COLO668 (cell line): ENCODE data around the gene C6orf62.
"Not testable (repeated sequence)": the region's sequence is repeated elsewhere in the genome, so short reads cannot be mapped to it uniquely, and the experiment has no call there.

ENCODE experiments used
- DNase-seq: peaks from one replicate; lab custom pipeline; 2025; ENCODE audit not compliant: unreplicated experiment; lab: John Stamatoyannopoulos, UW

The C6orf62 gene

DNA sequence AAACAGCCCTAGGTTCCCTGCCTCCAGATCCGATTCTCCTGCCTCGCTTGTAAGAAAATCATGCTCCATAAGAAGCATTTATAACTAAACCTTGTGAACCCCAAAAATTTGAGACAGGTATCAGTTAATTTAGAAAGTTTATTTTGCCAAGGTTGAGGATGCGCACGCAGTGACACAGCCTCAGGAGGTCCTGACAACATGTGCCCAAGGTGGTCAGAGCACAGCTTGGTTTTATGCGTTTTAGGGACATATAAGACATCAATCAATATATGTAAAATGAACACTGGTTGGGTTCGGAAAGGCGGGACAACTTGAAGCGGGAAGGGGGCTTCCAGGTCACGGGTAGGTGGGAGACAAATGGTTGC lies 50.0 kb downstream of the C6orf62 start:
- DNase-seq: no peak

DNA sequence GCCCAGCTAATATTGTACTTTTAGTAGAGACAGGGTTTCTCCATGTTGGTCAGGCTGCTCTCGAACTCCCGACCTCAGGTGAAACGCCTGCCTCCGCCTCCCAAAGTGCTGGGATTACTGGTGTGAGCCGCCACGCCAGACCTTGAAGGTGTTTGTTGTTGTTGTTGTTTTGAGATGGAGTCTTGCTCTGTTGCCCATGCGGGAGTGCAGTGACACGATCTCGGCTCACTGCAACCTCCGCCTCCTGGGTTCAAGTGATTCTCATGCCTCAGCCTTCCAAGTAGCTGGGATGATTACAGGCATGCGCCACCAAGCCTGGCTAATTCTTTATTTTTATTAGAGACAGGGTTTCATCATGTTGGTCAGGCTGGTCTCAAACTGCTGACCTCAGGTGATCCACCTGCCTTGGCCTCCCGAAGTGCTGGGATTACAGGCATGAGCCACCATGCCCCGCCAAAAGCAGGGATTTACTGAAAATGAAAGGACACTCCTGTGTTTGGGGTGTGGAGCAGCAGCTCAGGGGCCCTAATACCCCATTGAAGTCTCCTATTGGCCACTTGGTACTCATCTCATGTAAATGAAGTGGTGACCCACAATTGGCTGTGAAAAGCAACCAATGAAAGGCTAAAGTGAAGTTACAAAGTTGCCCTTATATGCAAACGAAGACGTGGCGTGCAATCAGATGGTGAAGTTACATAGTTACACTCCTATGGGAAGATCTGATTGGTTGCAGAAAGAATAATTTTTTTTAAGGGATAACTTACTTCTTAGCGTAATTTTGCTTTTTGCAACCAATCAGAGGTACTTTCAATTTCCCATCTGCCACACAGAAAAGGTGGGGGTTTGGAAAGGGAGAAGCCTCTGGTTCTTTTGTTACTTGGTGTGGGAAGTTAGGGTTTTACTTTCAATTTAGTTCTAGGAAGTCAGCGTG lies 50.6 kb downstream of the C6orf62 start:
- not testable (repeated sequence) for DNase-seq

DNA sequence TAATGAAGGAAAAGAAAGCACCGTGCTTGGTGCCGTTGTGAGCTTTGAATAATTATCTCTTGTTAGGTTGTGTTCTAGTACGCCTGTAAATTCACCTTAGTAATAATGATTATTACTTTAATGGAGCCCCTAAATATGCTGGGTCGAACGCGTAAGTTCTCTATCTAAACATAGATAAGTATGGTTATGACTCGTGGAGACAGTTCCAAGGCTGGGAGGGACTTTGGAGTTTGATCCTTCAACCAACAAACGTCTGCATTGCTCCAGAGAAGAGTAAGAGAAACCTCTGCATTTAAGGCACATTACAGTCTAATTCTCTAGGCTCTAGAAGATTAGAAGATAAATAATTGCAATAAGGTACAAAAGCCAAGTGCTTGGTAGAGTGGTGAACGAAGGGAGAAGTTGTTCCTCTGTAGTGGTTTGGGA lies 51.6 kb downstream of the C6orf62 start:
- DNase-seq: no peak

DNA sequence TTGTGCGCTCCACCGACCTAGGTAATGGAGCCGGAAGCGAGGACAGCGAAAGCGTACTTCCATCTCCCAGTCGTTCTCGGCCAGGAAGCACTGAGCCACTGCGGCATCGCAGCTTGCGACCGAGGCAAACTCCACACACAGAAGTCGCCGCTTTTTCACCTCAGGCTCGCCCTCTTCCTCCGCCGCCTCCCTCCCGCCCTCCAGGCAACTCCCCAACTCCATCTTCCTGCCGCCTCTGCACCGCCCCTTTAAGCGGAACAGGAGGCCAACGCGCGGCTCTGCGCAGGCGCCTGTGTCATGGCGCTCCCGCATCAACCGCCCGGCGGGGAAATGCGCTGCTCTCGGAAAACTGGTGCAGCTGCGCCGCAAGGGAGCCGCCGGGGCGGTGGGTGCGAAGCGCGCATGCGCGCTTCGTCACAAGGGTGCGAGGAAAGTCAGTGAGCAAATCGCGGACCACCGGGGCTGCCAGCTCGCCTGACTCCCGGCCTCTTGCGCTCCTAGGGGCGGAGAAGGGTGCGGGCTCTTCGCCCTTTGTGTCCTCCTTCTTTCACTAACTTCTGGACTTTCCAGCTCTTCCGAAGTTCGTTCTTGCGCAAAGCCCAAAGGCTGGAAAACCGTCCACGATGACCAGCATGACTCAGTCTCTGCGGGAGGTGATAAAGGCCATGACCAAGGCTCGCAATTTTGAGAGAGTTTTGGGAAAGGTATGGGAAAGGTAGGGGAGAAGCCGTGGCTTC lies 52.1 kb downstream of the C6orf62 start, which contains the start of the genes ACOT13 and TDP2:
Gene ACOT13, plus strand, starts transcription at position 437 of the 737 bp plus-strand sequence. Its CDS starts 187 bp downstream, at position 624.
Gene TDP2, minus strand, starts transcription at position 259 of the 737 bp plus-strand sequence. Its CDS starts 37 bp downstream, at position 222.
- DNase-seq: peak; percentile 94

DNA sequence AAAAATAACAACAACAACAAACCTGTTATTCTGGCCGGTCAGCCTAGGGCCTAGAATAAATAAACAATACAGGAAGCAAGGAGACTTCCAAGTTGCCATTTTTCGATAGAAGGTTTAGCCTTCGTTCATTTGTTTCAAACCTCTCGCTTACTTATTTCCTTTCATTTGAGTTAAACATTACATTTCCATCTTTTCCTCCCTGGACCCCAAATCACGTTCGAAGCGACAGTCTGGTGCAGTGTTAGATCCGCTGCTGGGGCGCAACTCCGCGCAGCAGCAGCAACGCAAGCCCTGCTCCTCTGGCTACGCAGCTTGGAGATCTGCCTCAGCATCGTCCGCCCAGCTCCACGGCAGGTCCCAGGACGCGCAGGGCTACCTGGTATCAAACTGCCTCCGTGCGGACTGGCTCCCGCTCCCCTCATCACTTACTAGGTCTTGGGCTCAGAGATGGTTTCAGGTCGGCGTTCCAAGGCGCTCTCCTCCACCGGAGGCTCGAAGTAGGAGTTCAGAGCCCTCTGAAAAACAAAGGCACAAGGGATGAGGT lies 52.8 kb downstream of the C6orf62 start:
- DNase-seq: peak; percentile 36

DNA sequence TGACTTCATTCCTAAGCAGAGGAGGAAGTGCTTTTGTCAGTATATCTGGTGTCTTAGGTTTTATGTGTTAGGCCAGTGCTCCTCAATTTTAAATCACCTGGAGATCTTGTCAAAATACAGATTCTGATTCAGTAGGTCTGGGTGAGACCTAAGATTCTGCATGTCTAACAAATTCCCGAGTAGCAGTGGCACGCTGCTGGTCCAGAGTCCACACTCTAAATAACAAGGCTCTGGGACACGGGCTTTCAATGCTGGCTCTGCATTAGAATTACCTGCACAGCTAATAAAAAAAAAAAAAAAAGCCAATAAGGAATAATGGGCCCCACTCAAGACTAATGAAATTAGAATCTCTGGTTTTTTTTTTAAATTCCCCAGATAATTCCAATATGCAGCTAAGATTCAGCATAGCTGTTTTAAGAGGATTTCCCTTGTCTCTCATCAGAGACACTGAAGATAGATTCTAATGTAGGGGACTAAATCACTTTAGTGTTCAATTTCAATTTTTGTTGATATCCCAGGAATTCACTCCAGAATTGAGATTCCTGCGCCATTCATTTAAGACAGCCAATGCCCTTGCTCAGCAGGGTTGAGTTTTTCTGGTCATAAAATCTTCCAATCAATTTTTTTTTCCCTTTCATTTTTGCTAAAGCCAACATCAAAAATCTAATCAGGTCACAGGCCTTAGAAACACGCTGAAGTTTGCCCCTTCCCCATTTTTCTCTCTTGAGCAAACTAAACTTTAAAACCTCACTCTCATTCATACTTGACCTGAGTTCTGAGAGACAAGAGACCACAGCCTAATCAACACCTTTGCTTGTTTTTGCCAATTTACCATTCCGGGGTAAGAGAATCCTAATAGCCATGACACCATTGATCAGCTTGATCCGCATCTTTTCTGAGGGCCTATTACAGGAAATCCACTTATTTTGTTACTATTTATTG lies 54.6 kb downstream of the C6orf62 start:
- no peak for DNase-seq

DNA sequence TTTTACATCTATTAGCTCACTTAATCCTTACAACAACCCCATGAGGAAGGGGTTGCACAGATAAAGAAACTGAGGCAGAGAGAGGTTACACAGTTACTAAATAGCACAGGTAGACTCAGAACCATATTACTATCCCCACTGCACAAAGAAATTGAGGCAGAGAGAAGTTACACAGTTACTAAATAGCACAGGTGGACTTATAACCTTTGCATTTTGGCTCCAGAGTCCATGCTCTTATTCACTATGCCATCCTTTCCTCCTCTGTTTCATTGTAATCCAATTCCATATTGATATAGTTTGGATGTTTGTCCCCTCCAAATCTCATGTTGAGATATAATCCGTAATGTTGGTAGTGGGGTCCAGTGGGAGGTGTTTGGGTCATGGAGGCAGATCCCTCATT lies 55.8 kb downstream of the C6orf62 start:
- no peak for DNase-seq

DNA sequence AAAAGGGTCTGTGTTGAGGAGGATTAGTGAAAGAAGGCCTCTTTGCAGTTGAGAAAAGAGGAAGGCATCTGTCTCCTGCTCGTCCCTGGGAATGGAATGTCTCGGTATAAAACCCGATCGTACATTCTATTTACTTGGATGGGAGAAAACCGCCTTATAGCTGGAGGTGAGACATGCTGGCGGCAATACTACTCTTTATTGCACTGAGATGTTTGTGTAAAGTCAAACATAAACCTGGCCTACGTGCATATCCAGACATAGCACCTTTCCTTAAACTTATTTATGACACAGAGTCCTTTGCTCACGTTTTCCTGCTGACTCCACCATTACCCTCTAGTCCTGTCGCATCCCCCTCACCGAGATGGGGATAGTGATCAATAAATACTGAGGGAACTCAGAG lies 56.7 kb downstream of the C6orf62 start:
- DNase-seq: no peak

DNA sequence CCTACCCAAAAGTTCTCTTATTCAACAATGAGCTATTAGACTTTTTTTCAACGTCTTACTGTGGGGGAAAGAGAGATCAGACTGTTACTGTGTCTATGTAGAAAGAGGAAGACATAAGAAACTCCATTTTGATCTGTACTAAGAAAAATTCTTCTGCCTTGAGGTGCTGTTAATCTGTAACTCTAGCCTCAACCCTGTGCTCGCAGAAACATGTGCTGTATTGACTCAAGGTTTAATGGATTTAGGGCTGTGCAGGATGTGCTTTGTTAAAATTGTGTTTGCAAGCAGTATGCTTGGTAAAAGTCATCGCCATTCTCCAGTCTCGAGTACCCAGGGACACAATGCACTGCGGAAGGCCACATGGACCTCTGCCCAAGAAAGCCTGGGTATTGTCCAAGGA lies 57.2 kb downstream of the C6orf62 start:
- not testable (repeated sequence) for DNase-seq

DNA sequence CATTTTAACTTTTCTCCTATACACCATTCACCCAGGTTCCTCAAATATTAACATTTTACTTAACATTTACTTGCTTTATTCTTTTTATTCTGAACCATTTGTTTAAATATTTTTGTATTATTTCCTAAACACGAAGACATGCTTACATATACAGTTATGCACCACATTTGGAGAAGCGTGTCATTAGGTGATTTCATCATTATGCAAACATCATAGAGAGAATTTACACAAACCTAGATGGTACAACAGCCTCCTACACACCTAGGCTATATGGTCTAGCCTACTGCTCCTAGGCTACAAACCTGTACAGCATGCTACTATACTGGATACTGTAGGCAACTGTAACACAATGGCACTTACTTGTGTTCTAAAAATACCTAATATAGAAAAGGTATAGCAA lies 58.8 kb downstream of the C6orf62 start:
- DNase-seq: no peak

DNA sequence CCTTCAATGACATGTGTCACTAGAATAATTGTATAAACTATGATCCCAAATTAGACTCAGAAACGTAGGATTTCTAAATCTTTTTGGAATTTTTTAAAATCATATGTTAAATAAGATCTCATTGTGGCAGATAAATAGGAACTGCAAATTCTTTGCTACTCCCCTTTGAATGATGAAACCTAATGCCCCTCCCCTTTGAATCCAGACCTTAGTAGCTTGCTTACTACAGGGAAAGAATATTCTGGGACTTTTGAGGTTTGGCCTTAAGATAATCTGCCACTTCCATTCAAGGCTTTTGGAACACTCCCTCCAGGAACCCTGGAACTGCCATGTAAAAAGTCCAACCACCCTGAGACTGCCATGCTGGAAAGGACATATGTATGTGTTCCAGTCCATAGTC lies 59.4 kb downstream of the C6orf62 start:
- no peak for DNase-seq

DNA sequence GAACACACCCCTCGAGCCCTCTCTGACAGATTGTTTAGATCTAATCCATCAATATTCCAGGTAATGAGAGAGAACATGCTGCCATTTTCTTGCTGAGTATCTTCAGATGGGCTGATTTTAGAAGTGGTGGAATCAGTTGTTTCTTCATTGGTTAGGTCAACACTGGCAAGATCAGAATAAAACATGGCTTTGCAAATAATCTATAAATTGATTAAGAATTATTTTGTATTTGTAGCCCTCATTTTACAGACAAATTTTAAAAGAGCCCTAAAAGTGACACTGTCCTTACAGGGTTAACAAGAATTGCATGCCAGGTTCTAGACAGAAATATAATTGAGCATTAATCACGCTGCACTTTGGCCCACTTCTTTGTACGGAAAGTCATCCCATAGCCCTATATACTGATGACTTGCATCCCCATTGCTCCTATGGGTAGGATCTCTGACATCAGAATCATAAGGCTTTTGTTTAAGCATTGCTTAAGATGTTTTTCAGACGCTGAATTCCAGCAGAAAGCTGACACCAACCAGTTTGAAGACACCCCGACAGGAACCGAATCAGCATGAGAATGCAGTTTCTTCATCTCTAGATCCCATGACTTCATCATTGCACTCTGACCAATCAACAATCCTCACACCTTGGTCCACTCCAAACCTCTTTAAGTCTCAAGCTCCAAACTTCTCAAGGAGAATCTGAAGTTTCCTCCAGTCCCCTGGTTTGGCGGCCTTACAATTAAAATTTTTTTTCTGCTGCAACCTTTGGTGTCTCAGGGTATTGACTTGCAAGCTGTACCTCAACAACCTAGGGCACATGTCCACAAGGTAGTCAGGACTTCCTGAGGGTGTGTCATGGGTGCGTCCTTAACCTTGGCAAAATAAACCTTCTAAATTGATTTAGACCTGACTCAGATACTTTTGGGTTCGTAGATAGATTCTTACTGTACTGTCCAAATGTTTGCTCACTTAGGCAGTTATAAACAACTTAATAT lies 60.1 kb downstream of the C6orf62 start:
- no peak for DNase-seq

DNA sequence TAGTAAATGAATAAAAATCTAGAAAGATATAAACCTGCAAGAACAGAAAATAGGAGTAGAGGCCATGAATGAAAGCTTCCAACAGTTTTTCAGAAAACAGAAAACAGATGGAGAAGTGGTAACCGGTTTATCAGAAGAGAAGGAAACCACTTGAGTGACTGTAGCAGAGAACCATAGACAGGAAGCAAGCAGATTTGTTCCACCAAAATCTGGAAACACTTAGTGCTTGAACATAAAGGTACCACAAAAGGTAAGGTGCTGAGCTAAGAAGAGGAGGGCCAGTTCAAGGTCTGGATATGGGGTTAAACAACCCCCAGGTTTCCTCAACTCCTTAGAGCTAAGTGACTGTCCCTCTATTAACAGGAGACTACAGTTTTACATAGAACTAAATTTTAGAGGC lies 63.7 kb downstream of the C6orf62 start:
- DNase-seq: no peak
